Neural progenitor cell (in vitro differentiated cells): Measurements from ENCODE around the gene TIMM23B.
"Not testable (repeated sequence)": the region's sequence is repeated elsewhere in the genome, so short reads cannot be mapped to it uniquely, and the experiment has no call there.

Experiments used
- CTCF ChIP-seq: fragments of 200-600 bp; sonication (generic); IDR thresholded peaks from 2 replicates; pipeline ENCODE4 v1.5.1; 2017; ENCODE audit warnings: antibody characterized with exemption, mild to moderate bottlenecking
- EZH2 ChIP-seq: fragments of 200-600 bp; sonication (generic); IDR thresholded peaks from 2 replicates; pipeline ENCODE4 v1.6.1; 2017; ENCODE audit warnings: antibody characterized with exemption, mild to moderate bottlenecking, moderate library complexity

GRCh38 chr10:49922041-49922440, 19.8 kb upstream of the TIMM23B start:
- not testable (repeated sequence) for TF ChIP-seq CTCF, EZH2
